GM19455 (cell line): Measurements from ENCODE around the gene ASPG.

Experiments
- ATAC-seq: cut with Tn5 transposase; IDR thresholded peaks from one replicate; pipeline ENCODE4 v1.9.1; 2021; ENCODE audit not compliant: unreplicated experiment

The ASPG gene

DNA sequence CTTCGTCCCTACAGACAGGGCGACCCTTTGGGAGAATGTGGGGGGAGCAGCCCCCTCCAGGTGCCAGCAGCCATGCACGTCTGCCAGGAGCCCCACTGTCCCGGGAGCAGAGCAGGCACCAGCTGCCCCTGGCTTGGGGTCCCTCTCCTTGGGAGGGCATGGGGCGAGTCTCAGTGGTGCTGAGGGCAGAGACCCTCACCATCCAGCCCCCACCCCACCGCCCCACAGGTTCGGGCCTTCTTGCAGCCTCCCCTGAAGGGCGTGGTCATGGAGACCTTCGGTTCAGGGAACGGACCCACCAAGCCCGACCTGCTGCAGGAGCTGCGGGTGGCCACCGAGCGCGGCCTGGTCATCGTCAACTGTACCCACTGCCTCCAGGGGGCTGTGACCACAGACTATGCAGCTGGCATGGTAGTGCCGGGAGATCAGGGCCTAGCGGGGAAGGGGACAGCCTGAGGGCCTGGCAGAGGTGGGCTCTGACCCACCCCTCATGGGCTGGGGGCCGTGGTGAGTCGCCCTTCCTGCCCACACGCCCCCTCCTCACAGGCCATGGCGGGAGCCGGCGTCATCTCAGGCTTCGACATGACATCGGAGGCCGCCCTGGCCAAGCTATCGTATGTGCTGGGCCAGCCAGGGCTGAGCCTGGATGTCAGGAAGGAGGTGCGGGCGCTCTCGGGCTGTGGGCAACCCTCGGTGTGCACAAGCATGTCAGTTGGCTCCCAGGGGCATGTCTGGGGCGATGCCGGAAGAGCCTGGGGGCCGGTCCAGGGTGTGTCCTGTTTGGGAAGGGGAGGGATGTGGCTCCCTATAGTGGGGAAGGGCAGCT lies 18.8 kb downstream of the ASPG start:
- no peak for ATAC-seq

DNA sequence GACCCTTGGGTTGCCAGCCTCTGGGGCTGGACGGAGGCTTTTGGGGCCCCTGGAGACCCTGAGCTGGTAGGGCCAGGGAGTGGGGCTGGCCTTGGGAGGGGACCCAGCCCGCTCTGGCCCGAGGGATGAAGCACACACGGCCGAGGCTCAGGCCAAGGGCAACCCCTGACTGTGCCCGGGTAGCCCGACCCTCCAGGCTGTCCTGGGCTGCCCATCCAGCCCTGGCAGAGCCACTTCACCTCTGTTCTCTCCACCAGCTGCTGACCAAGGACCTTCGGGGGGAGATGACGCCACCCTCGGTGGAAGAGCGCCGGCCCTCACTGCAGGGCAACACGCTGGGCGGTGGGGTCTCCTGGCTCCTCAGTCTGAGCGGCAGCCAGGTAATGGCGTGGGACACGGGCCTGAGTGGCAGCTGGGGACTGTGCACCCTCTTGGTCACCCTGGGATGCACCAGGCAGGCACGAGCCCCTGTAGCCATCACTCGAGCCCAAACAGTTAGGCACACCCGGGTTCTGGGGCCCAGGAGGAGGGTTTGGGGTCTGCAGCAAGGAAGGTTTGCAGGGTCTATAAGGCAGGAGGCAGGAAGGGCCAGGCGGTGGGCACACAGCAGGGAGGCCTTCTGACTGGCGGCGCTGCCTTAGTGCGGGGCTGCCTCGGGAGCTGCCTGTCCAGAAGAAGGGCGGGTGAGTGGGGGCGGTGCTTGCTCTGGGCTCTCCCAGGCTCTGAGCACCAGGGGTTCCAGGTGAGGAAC lies 19.7 kb downstream of the ASPG start:
- ATAC-seq: no peak

DNA sequence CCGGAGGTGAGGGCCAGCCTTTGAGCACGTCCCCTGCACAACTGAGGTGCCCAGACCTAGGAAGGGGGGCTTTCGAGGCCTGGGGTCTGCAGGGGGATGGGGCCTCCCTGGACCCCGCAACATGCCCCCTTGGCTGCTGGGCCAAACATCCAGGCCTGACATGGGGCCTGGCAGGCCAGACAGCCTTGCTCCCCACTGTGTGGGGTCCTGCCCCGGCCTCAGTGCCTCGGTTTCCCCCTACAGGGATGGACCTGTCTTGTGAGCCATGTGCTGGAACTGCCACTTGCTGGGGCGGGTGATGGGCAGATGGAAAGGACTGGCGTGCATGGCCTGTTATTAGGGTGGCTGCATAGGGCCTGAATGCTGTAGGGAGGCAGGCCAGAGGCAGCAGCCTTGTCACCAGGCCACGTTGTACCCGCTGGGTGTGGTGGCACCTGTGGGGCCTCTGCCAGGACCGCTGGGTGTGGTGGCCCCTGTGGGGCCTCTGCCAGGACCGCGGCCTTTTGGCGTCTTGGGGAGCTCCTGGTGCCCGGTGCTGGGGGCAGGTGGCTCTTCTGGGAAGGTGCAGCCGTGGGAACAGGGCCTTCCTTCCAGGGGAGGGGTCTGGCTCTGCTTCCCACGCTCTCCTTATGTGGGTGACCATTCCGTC lies 20.4 kb downstream of the ASPG start:
- no peak for ATAC-seq

DNA sequence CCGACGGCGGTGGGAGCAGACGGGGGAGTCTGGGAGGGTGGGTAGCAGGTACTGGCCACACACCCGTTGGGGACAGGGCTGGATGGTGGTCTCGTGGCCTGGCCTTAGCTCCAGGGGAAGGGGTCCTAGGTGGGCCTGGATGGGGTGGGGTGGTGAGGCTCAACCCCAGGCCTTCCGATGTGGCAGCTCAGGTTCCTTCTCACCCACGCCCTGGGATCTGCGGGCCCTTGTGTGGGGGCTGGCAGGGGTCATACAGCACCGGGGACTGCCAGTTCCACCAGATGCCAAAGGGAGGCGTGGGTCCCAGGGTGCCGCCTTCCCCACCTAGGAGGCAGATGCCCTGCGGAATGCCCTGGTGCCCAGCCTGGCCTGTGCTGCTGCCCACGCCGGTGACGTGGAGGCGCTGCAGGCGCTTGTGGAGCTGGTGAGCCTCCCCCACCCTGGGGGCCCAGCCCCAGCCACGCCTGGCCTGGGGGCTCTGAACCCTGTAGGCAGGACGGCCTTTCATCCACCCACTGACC lies 21.0 kb downstream of the ASPG start:
- no peak for ATAC-seq

DNA sequence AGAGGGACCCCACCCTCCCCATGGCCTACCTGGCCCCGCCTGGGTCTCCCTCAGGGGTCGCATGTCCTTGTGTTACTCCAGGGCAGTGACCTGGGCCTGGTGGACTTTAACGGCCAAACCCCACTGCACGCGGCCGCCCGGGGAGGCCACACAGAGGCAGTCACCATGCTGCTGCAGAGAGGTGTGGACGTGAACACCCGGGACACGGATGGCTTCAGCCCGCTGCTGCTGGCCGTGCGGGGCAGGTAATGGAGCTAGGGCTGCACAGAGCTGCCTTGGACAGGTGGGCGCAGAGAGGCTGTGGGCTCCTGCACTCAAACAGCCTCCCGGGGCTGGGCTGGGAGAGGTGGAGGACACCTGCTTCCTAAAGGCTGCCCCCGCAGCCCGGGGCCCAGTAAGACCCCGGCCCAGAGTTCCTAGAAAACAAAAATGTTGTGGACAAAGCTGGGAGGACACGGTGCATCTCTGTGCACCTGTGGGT lies 21.6 kb downstream of the ASPG start:
- no peak for ATAC-seq

DNA sequence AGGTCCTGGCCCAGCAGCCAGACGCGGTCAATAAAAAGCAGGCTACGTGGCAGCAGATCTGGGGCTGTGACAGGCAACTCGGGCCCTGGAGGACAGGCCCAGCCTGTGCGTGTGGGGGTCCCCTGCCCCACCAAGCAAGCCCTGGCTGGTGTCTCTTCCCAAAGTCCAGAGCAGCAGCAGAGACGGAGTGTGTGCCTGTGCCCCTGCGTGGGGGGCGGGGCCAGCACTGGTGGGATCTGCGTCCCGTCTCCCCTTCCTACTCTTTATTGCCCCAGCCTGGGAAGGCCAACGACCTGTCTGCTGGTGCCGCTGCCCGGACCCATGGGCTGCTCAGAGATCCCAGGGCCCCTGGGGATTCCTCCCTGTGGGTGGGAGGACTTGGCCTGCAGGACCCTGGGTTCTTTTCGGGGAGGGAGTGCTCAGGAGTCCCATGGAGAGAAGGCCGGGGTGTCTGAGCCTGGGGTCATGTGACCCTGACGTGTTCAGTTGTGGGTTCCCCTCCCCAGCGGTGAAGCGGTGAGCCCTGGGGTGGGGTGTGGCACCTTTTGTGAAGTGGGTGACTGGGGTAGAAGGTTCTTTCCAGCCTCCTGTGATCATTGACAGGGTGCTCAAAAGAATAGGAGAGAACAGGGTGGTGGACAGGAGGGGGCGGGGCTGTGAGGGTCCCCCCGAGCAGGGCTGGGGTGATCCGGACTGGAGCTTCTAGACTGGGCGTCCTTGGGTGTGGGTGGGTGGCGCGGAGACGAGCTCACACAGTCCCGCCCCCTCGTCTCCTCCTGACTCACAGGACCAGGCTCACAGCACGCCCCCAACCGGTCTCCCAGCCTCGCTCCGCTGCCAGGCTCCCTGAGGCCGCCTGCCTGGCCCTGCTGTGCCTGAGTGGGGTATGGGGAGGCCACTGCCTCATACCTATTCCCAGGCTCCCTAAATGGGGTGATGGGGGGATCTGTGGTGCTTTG lies 22.4 kb downstream of the ASPG start:
- no peak for ATAC-seq

DNA sequence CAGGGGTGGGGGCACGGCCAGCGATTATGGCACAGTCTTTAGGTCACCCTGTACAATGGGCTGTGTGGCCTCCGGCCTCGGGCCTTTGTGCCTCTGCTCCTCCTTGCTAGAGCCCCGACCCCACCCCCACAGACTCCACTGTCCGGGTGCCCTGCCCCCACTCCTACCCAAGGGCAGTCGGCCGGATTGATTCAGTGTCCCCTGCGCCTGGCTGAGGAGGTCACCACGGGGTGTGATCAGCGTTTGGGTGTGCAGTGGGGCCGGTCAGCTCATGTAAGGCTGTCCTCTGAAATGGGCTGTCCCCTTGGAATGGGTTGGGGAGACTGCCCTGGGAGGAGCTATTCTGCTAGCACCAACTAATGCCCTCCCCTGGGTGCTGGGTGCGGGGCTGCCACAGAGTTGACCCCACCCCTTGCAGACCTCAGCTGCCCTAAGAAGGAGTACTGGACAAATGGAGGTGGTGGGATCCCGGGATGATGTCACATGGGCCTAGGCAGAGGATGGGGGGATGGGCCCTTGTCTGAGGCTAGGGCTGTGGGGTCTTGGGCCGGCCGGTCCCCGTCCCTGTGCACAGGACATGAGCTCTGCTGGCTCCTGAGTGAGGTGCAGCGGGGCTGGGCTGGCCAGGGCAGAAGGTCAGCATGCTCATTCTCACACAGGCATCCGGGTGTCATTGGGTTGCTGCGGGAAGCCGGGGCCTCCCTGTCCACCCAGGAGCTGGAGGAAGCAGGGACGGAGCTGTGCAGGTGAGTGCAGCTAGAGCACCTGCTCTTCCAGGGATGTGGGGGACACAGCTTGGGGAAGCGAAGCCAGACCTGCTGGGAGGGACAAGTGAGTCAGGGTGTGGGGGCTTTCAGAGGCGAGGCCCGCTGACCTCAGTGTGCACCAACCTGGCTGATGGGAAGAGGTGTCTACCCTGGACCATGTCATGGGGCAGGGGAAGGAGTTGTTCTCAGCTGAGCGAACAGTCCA lies 23.4 kb downstream of the ASPG start:
- ATAC-seq: no peak

DNA sequence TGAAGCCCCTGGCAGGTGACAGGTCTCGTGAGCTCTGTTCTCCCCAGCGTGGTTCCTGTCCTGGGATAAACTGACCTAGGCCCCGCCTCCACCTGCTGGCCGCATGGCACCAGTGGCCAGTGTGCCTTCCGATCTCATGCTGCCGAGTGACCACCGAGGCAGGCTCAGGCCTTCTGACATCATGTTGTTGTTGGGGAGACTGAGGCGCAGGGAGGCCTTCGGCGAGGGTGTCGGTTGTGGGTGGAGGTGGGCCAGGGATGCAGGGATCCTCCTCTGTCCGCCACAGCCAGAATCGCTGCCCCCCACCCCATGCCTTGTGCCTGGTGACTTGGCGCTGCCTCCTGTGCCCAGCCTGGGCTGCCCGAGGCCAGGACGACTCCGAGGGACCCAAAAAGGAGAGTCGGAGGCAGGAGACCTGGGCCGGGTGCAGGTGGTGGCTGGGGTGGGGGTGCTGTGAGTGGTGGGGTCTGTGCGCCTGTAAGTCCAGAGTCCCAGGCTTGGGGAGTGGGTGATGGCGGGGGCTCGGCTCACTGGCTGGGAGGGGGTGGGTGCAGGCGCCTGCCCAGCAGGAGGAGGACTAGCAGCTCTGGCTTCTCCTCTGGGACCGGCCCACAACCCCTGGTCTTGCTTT lies 24.3 kb downstream of the ASPG start:
- ATAC-seq: no peak

DNA sequence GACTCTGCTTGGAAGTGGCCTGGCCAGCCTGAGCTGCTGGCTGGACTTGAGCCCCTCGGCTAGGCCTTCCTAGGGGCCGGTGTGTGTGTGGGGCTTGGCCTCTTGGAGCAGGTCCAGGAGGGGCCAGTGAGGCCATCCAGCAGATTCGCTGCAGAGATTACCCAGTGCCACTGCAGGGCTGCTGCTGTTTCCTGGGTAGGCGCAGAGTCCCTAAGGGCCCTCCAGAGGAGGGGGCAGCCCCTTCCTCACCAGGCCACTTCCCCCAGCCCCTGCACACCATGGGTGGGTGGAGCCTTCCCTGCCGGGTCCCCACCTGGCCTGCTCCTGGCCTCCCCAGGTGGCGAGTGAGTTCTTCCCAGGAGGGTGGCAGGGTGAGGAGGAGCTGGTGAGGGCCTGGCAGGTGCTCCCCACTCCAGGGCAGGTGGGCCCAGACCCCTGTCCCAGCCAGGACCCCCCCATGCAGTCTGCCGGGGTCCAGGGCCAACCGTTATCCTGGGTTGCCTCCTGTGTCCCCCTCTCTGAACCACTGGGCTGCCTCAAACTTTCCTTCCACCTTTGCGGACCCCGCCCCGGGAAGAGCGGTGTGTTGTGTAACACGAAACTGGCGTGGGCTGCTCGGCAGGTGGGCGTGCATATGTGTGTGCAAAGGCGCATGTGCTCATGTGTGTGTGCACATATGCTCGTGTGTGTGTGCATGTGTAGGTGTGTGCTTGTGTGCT lies 25.1 kb downstream of the ASPG start:
- no peak for ATAC-seq

DNA sequence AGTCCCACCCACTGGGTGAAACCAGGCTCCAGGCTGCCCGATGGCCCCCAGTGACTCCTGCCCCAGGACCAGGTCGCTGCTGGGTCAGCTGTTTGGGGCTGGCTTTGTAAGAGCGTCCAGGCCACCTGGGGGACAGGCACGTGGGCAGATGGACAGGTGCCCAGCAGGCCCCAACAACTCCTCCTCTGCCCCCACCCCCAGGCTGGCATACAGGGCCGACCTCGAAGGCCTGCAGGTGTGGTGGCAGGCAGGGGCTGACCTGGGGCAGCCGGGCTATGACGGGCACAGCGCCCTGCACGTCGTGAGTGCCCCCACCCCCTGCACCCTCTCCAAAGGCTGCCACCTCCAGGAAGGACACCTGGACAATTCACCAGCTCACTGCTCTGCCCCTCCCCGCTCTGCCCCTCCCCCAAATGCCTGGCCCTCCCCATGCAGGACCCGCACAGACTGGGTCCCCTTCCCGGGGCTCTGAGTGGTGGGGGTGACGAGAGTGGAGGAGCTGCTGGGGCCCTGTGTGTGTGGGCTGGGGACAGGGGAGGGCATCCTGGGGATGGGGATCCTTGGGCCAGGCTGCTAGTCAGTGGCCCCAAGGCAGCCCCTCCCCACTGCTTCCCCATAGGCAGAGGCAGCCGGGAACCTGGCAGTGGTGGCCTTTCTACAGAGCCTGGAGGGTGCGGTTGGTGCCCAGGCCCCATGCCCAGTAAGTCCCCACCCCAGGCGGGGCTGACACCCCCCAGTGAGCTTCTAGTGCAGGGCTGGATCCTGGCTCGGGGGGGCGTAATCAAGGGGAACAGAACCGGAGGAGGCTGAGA lies 26.0 kb downstream of the ASPG start:
- no peak for ATAC-seq

DNA sequence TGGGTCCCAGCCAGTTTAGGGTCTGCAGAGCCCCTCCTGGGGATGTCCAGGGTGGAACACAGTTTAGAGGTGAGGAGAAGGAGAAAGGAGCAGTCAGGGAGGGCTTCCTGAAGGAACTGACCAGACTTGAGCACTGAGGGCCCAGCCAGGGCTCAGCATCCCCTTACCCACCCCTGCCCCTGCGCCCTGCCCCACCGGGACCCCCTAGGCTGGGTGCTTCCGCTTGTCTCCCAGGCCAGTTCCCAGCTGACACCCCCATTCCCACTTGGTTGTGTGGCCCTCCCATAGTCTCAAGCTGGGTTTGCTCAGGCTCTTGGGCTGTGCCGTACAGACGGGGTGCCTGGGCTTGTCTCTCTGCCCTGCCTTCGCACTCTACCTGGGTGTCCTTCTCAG lies 26.6 kb downstream of the ASPG start:
- ATAC-seq: no peak

DNA sequence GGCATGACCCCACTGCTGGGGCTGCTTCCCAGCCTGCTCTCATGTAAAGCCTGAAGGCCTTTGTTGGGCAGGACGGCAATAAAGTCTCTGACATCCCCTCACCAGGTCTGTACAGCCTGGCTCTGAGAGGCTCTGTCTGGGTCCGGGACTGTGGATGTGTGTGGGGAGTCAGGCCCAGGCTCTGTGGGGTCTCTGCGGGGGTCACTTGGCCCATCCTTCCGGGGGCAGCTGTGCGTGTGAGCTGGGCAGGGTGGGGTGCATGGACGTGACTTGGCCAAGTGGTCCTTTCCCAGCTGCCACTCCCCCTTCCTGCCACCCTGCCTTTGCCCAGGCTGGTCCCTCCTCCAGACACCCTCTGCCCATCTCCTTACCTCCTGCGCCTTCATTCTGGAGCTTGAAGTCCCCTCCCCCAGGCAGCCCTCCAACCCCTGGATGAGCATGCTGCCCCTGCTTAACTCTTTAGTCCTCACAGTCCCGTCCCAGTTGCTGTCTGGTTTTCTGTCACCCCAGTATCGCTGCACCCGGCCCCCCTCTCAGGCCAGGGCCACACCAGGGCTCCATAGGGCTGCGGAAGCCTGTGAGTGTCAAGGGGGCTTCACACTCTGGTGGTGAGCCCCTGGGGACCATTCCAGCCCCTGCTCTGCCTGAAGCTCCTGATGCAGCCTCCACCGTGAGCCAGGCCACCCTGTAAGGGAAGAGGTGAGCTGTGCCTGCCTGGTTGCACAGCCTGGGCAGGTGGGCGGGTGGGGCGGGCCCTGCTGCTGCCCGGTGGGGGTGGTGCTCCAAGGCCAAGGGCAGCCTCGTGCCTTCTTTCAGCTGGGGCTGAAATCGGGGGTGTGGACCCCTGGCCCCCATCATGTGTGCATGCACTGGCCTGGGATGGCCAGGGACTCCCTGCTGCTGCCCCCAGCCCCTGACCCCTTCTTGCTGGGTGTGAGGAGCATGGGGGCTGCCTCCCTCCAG lies 27.4 kb downstream of the ASPG start:
- ATAC-seq: no peak

DNA sequence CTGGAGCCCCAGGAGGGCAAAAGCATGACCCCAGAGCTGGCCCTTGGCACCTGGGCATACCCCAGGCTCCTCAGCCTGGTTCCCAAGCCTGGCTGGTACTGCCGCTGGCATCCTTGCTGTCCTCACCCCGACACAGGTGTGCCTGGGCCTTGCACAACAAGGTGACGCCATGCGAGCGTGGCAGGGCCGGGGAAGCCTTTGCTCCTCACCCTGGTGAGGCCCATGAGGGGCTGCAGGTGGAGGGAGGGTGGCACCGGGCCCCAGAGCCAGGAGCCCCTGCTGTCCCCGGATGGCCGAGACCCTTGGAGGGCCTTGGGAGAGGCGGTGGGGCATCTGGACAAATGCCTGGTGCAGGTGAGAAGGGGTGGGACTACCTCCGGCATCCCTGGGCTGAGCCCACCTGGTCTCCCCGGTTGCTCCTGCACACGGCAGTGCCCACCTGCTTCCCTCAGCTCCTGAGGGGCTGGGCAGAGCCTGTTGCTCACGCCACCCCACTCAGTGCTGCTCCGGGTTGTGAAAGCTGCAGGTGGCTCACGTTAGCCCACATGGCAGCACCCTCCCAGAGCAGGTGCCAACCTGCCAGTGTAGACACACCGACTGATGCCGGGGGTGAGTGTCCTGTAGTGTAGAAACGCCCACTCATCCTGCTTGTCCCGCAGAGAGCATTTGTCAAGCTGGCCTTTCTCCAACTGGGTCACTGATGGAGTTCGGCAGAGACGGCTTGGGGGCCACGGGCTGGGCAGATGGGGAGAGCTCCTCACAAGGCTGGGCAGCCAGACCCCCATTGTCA lies 28.3 kb downstream of the ASPG start:
- no peak for ATAC-seq

DNA sequence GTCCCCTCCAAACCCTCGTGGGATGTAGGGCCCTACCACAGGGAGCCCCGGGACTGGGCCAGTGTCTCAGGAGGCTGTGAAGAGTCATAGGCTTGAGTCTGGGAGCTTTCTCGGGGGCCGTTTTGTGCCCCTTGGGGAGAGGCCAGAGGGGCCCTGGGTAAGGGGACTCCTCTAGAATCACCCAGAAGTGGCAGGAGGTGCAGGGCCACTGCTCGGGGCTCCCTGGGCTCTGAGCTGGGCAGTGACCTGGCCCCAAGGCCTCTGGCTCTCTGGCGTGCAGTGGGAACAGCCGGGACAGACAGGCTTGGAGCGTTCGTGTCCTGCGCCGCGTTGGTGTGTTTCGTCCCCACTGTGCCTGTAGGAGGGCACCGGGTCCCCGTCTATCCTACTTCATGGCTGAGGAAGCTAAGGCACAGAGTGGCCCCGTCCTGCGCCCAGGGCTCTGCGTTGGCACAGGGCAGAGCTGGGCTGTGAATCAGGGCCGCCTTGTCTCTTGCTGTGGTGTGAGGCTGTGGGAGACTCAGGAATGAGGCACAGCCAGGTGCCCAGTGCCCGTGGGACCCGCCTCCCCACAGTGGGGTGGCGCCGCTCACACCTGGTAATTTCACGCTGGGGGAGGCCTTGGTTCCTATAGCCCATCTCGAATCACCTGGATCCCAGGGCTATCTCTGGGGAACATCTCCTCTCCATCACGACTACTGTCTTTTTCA lies 29.1 kb downstream of the ASPG start:
- ATAC-seq: no peak

DNA sequence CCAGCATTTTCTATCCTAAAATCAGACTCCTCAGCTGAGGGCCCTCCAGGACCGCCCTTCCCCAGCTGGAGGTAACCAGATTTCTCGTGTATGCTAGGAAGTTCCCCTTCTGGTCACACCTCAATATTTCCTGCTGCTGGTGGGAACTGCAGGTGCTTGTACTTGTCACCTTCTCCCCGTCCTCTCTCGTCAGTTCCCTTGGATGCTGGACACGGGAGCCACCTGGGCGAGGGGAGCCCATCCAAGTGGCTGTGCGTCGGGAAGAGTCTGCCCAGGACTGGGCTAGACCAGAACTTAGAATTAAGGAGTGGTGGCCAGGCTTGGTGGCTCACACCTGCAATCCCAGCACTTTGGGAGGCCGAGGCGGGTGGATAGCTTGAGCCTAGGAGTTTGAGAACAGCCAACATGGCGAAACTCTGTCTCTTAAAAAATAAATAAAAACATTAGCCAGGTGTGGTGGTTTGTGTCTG lies 29.7 kb downstream of the ASPG start:
- no peak for ATAC-seq
